HepG2 (cell line): ENCODE data around the gene SNX3. TPM values are rescaled to one million over a fixed set of nuclear protein-coding genes. Genes with fewer than 3 reads are reported as not detected.

Experiments used
- ATAC-seq: fragments of 200-7000 bp; cut with Tn5 transposase; 3 replicates; pipeline ENCODE4 v1.9.1; 2020; ENCODE audit warnings: mild to moderate bottlenecking, moderate library complexity
- BruUV-seq: library from RNA; stranded (reverse); fragments of 400-500 nt; replicated peaks from 2 replicates; lab custom pipeline; 2021; lab: Mats Ljungman, UMichigan
- CTCF ChIA-PET: fragments of 300-600 bp; formaldehyde crosslinking; extraction: SDS; loops from one replicate; lab custom pipeline; 2021; ENCODE audit warnings: low total read pairs, inconsistent platforms, low intra/inter-chr PET ratio; lab: Yijun Ruan, JAX
- POLR2A ChIA-PET: fragments of 350-600 bp; sonication (Branson Sonifier 250); formaldehyde crosslinking; loops from one replicate; lab custom pipeline; 2020; ENCODE audit warnings: antibody characterized with exemption, inconsistent platforms; lab: Yijun Ruan, JAX
- DNase-seq: peaks from one replicate; pipeline ENCODE4 v3.0.0-alpha.2; 2015; ENCODE audit warnings: low spot score
- FAIRE-seq: peaks from 3 replicates; lab custom pipeline; 2011; peaks lifted over from hg19 to GRCh38; lab: Jason Lieb, UNC
- H2AFZ ChIP-seq: one replicate; pipeline ENCODE4 v1.6.1; 2011; ENCODE audit warnings: low read length, inconsistent platforms
- H3K27ac ChIP-seq: fragments of 300-600 bp; 3 replicates; pipeline ENCODE4 v1.8.0; 2011; ENCODE audit warnings: mixed run types, mild to moderate bottlenecking, mixed read lengths, low read length, inconsistent platforms; ENCODE audit not compliant: insufficient read depth; ENCODE audit errors: extremely low read length
- H3K27me3 ChIP-seq, 2 experiments: fragments of 200-600 bp in 1 of 2; 2 replicates in 1 of 2; 3 replicates in 1 of 2; pipeline versions ENCODE4 v1.6.0 to v1.8.0; 2011; ENCODE audit warnings: low read length in 2 of 2, mild to moderate bottlenecking in 2 of 2, moderate library complexity in 2 of 2, inconsistent platforms in 1 of 2; ENCODE audit not compliant: insufficient read depth in 2 of 2, control insufficient read depth in 1 of 2
- H3K36me3 ChIP-seq, 2 experiments: fragments of 200-600 bp in 1 of 2; replicated peaks in 1 of 2; 2 replicates in 1 of 2; 3 replicates in 1 of 2; pipeline versions ENCODE4 v1.5.1 to v1.8.0; 2011; ENCODE audit warnings: low read length in 2 of 2, inconsistent platforms in 1 of 2; ENCODE audit not compliant: insufficient read depth in 2 of 2, control insufficient read depth in 1 of 2
- H3K4me1 ChIP-seq: 2 replicates; pipeline ENCODE4 v1.5.1; 2012; ENCODE audit warnings: low read length, inconsistent platforms; ENCODE audit not compliant: insufficient read depth
- H3K4me2 ChIP-seq: 2 replicates; pipeline ENCODE4 v1.6.0; 2011; ENCODE audit warnings: low read depth, low read length, inconsistent platforms
- H3K4me3 ChIP-seq, 3 experiments: fragments of 200-600 bp in 1 of 3; sonication (generic), shearing (Covaris generic) in 1 of 3; replicated peaks in 1 of 3; 2 replicates each; pipeline ENCODE4 v1.5.1; 2011 to 2016; ENCODE audit warnings: low read length in 3 of 3, inconsistent platforms in 2 of 3, low read depth in 2 of 3, mild to moderate bottlenecking in 2 of 3, control low read depth in 1 of 3, mixed read lengths in 1 of 3; ENCODE audit not compliant: insufficient read depth in 1 of 3
- H3K79me2 ChIP-seq: one replicate; pipeline ENCODE4 v1.6.1; 2011; ENCODE audit warnings: low read length, inconsistent platforms; ENCODE audit not compliant: insufficient read depth
- H3K9ac ChIP-seq: 2 replicates; pipeline ENCODE4 v1.6.0; 2011; ENCODE audit warnings: mild to moderate bottlenecking, low read depth, low read length, inconsistent platforms; ENCODE audit not compliant: insufficient read depth
- H3K9me3 ChIP-seq: 2 replicates; pipeline ENCODE4 v1.5.1; 2012; ENCODE audit warnings: mild to moderate bottlenecking, low read length
- H4K20me1 ChIP-seq: 2 replicates; pipeline ENCODE4 v1.6.0; 2011; ENCODE audit warnings: inconsistent platforms, mild to moderate bottlenecking, low read length, moderate library complexity; ENCODE audit not compliant: insufficient read depth
- FOXA1 ChIP-seq, 2 experiments: fragments of 450-650 bp in 1 of 2; sonication (generic) in 1 of 2; formaldehyde crosslinking in 1 of 2; IDR thresholded peaks; 2 replicates each; pipeline versions ENCODE4 v1.4.0 to v1.6.1; 2016 to 2020; ENCODE audit warnings: missing genetic modification reagents in 1 of 2
- HMG20B ChIP-seq: conservative IDR thresholded peaks from 2 replicates; pipeline ENCODE4 v1.6.1; 2016; ENCODE audit warnings: missing genetic modification reagents, missing compliant biosample characterization
- HOXA7 ChIP-seq: sonication (generic); formaldehyde crosslinking; IDR thresholded peaks from 2 replicates; pipeline ENCODE4 v1.8.1; 2022; ENCODE audit warnings: mild to moderate bottlenecking, missing genetic modification reagents, moderate library complexity
- JUN ChIP-seq: sonication (generic); formaldehyde crosslinking; IDR thresholded peaks from 2 replicates; pipeline ENCODE4 v1.4.0; 2020; ENCODE audit warnings: mild to moderate bottlenecking, missing genetic modification reagents
- MAFG ChIP-seq: sonication (generic); formaldehyde crosslinking; IDR thresholded peaks from 2 replicates; pipeline ENCODE4 v1.5.1; 2020; ENCODE audit warnings: mild to moderate bottlenecking, missing genetic modification reagents
- SOX13 ChIP-seq, 3 experiments: fragments of 450-650 bp in 1 of 3; sonication (generic) in 1 of 3; formaldehyde crosslinking in 1 of 3; IDR thresholded peaks in 2 of 3; conservative IDR thresholded peaks in 1 of 3; 2 replicates each; pipeline versions ENCODE4 v1.5.0 to v1.6.1; 2016 to 2020; ENCODE audit warnings: antibody characterized with exemption in 1 of 3, mild to moderate bottlenecking in 1 of 3, missing compliant biosample characterization in 1 of 3, missing genetic modification reagents in 1 of 3, moderate library complexity in 1 of 3
- TAF15 ChIP-seq: fragments of 200-400 bp; formaldehyde crosslinking; IDR thresholded peaks from one replicate; pipeline ENCODE4 v1.6.1; 2018; ENCODE audit warnings: mild to moderate bottlenecking, low read depth, low read length; ENCODE audit not compliant: poor library complexity, severe bottlenecking
- ZFYVE20 ChIP-seq: sonication (generic); formaldehyde crosslinking; IDR thresholded peaks from 2 replicates; pipeline ENCODE4 v1.8.0; 2023; ENCODE audit warnings: low read depth, mild to moderate bottlenecking, moderate library complexity, missing genetic modification reagents, borderline replicate concordance
- ZNF292 ChIP-seq: sonication (generic); formaldehyde crosslinking; IDR thresholded peaks from 2 replicates; pipeline ENCODE4 v1.8.1; 2022; ENCODE audit warnings: mild to moderate bottlenecking, low read depth, missing genetic modification reagents, borderline replicate concordance
- ZNF446 ChIP-seq: sonication (generic); formaldehyde crosslinking; IDR thresholded peaks from 2 replicates; pipeline ENCODE4 v1.5.0; 2020; ENCODE audit warnings: mild to moderate bottlenecking, missing genetic modification reagents
- ZNF792 ChIP-seq: IDR thresholded peaks from 2 replicates; pipeline ENCODE4 v1.6.1; 2016
- WGBS: methylation state at CpG from one replicate; pipeline ENCODE4 v1.1.6; 2017; ENCODE audit warnings: low lambda C conversion rate; 5-methylcytosine and 5-hydroxymethylcytosine counted together
- in situ Hi-C: cut with HindIII; loops from 2 replicates; pipeline ENCODE4 v1.10.0; 2017; ENCODE audit warnings: low pct_unique_long_range_greater_than_20kb; ENCODE audit not compliant: extremely low pct_ligation_motif_present
- intact Hi-C: fragments of 100-400 bp; cut with micrococcal nuclease; formaldehyde crosslinking; loops from one replicate; pipeline ENCODE4 v1.10.0; 2022; ENCODE audit not compliant: unreplicated experiment
- polyA plus RNA-seq, 8 experiments: library from polyadenylated mRNA; depleted of rRNA in 3 of 8; stranded (reverse) in 7 of 8; unstranded in 1 of 8; fragments of >200 nt; fragmentation: Illumina TruSeq in 4 of 8; extraction: Trizol in 4 of 8; gene quantifications; 2 replicates each; pipeline versions ENCODE4 v1.2.1 to v1.2.3, GENCODE V29; 2011 to 2016; ENCODE audit warnings: low read depth in 4 of 8, missing spikeins in 1 of 8, mixed read lengths in 1 of 8; ENCODE audit not compliant: insufficient read depth in 1 of 8
- total RNA-seq, 5 experiments: library from RNA; depleted of rRNA; stranded (reverse); fragments of >200 nt; fragmentation: Illumina TruSeq; extraction: Trizol; gene quantifications; 2 replicates each; pipeline ENCODE4 v1.2.3, GENCODE V29; 2016; ENCODE audit warnings: low read depth in 1 of 5
- TF ChIP-seq, protein P1 (sequence below): sonication (generic); formaldehyde crosslinking; conservative IDR thresholded peaks from 2 replicates; pipeline ENCODE4 v1.4.0; 2020; ENCODE audit warnings: missing genetic modification reagents
- TF ChIP-seq, protein P2 (sequence below): sonication (generic); formaldehyde crosslinking; IDR thresholded peaks from 2 replicates; pipeline ENCODE4 v1.4.0; 2020; ENCODE audit warnings: mild to moderate bottlenecking, missing genetic modification reagents
- TF ChIP-seq, protein P3 (sequence below): sonication (generic); formaldehyde crosslinking; IDR thresholded peaks from 2 replicates; pipeline ENCODE4 v1.9.0; 2021; ENCODE audit warnings: missing genetic modification reagents, borderline replicate concordance

The SNX3 gene
- total and polyA plus RNA-seq, 2 of the 13 experiments (the other 11 are each of a cell fraction or from before 2014, with no cell fraction given) = 84.9 to 226 TPM

DNA sequence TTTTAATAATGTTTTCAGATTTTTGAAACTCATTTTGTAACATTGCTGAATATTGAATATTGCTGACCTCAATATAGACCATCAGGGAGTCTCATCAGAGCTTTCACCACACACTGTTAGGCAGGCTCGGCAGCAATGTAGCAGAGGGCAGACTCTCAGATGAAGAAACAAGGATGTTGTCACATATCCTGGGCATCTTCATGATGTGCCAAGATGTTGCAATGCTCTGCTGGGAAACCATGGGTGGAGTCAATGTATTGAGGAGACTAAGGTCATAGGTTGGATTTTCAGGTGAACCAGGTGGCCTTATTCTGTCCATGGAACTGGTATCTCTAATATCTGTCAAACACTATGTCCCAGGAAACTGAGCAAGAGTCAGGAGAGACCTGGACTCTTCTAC, 67.7 kb downstream of the SNX3 start:
- 0% methylated on average over 1 of the region's 1 CpG for WGBS
- CTCF ChIA-PET = no interaction called here
- POLR2A ChIA-PET = no interaction called here

More for the DNA sequence above, 67.7 kb downstream of the SNX3 start:
- Histone ChIP-seq H3K9ac (no peak overlapping the region), H3K4me2 (no peak overlapping the region), H3K79me2 (no peaks in the 10 kb centered on the region), H2AFZ (no peak overlapping the region), H3K9me3 (no peaks in the 10 kb centered on the region), H3K4me3 (no peak overlapping the region), H3K4me1 (0 out of 2 replicates have a peak, but pooled peaks cover 8% of the 10 kb centered on the region), H4K20me1 (no peaks in the 10 kb centered on the region), H3K27me3 (peaks cover 1 to 2% of the 10 kb centered on the region in 2 experiments; a peak in 2 of 5 replicates), H3K27ac (no peak overlapping the region), H3K36me3 (no peaks in the 10 kb centered on the region)
- no peak for FAIRE-seq
- DNase-seq = no peak
- no peak for ATAC-seq
- intact Hi-C loops (no loop called here), in situ Hi-C loops (no loop called here)
- BruUV-seq = no TSS peak
- TF ChIP-seq HMG20B (CRISPR knock-in tag) (no peak), JUN (CRISPR knock-in tag) (no peak), SOX13 (IDR thresholded peaks at IDR 0.05) (no peak), SOX13 (CRISPR knock-in tag; conservative IDR thresholded peaks at IDR 0.05 in 1 of 2, IDR thresholded peaks at IDR 0.05 in 1 of 2) (no peak), ZNF446 (CRISPR knock-in tag) (no peak), MAFG (CRISPR knock-in tag) (no peak), FOXA1 (IDR thresholded peaks at IDR 0.05) (no peak), FOXA1 (CRISPR knock-in tag; IDR thresholded peaks at IDR 0.05) (no peak), TAF15 (no peak), ZNF792 (no peak), ZNF292 (CRISPR knock-in tag) (no peak), HOXA7 (CRISPR knock-in tag) (no peak), ZFYVE20 (no peak)
- TF ChIP-seq, protein P1, sequence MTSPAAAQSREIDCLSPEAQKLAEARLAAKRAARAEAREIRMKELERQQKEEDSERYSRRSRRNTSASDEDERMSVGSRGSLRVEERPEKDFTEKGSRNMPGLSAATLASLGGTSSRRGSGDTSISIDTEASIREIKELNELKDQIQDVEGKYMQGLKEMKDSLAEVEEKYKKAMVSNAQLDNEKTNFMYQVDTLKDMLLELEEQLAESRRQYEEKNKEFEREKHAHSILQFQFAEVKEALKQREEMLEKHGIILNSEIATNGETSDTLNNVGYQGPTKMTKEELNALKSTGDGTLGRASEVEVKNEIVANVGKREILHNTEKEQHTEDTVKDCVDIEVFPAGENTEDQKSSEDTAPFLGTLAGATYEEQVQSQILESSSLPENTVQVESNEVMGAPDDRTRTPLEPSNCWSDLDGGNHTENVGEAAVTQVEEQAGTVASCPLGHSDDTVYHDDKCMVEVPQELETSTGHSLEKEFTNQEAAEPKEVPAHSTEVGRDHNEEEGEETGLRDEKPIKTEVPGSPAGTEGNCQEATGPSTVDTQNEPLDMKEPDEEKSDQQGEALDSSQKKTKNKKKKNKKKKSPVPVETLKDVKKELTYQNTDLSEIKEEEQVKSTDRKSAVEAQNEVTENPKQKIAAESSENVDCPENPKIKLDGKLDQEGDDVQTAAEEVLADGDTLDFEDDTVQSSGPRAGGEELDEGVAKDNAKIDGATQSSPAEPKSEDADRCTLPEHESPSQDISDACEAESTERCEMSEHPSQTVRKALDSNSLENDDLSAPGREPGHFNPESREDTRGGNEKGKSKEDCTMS (CRISPR knock-in tag) = no peak
- TF ChIP-seq, protein P2, sequence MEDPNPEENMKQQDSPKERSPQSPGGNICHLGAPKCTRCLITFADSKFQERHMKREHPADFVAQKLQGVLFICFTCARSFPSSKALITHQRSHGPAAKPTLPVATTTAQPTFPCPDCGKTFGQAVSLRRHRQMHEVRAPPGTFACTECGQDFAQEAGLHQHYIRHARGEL = no peak
- TF ChIP-seq, protein P3, sequence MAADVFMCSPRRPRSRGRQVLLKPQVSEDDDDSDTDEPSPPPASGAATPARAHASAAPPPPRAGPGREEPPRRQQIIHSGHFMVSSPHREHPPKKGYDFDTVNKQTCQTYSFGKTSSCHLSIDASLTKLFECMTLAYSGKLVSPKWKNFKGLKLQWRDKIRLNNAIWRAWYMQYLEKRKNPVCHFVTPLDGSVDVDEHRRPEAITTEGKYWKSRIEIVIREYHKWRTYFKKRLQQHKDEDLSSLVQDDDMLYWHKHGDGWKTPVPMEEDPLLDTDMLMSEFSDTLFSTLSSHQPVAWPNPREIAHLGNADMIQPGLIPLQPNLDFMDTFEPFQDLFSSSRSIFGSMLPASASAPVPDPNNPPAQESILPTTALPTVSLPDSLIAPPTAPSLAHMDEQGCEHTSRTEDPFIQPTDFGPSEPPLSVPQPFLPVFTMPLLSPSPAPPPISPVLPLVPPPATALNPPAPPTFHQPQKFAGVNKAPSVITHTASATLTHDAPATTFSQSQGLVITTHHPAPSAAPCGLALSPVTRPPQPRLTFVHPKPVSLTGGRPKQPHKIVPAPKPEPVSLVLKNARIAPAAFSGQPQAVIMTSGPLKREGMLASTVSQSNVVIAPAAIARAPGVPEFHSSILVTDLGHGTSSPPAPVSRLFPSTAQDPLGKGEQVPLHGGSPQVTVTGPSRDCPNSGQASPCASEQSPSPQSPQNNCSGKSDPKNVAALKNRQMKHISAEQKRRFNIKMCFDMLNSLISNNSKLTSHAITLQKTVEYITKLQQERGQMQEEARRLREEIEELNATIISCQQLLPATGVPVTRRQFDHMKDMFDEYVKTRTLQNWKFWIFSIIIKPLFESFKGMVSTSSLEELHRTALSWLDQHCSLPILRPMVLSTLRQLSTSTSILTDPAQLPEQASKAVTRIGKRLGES = no peak
